H9 (cell line): ENCODE measurements around the gene LRRC40. TPM values are rescaled to one million over a fixed set of nuclear protein-coding genes. Genes with fewer than 3 reads are reported as not detected.

Source experiments
- DNase-seq: peaks from one replicate; pipeline ENCODE4 v3.0.0-alpha.2; 2017
- H2AFZ ChIP-seq: one replicate; pipeline ENCODE4 v1.6.1; 2013; ENCODE audit warnings: mild to moderate bottlenecking, low read length, control low read depth, moderate library complexity
- H2AK5ac ChIP-seq: 2 replicates; pipeline ENCODE4 v1.6.1; 2013; ENCODE audit warnings: low read length, control low read depth, mixed read lengths; ENCODE audit not compliant: insufficient read length
- H2BK120ac ChIP-seq: one replicate; pipeline ENCODE4 v1.6.1; 2013; ENCODE audit warnings: low read depth, mild to moderate bottlenecking, low read length, control low read depth, inconsistent platforms; ENCODE audit not compliant: poor library complexity, severe bottlenecking
- H2BK12ac ChIP-seq: 2 replicates; pipeline ENCODE4 v1.6.1; 2013; ENCODE audit warnings: low read length, control low read depth, mixed read lengths, low read depth; ENCODE audit not compliant: insufficient read length
- H2BK15ac ChIP-seq: 2 replicates; pipeline ENCODE4 v1.6.1; 2013; ENCODE audit warnings: low read depth, low read length, control low read depth
- H2BK20ac ChIP-seq: one replicate; pipeline ENCODE4 v1.6.1; 2013; ENCODE audit warnings: low read depth, mild to moderate bottlenecking, low read length, control low read depth, inconsistent platforms; ENCODE audit not compliant: poor library complexity, severe bottlenecking
- H2BK5ac ChIP-seq: 2 replicates; pipeline ENCODE4 v1.6.1; 2013; ENCODE audit warnings: low read length, control low read depth, mixed read lengths; ENCODE audit not compliant: insufficient read length
- H3K14ac ChIP-seq: 2 replicates; pipeline ENCODE4 v1.6.1; 2013; ENCODE audit warnings: low read length, control low read depth; ENCODE audit not compliant: insufficient read depth
- H3K18ac ChIP-seq: 2 replicates; pipeline ENCODE4 v1.6.1; 2013; ENCODE audit warnings: low read depth, mild to moderate bottlenecking, mixed read lengths, low read length, control low read depth; ENCODE audit not compliant: insufficient read length
- H3K23ac ChIP-seq: 2 replicates; pipeline ENCODE4 v1.6.1; 2013; ENCODE audit warnings: low read length, control low read depth, mixed read lengths, low read depth; ENCODE audit not compliant: insufficient read length
- H3K23me2 ChIP-seq: 2 replicates; pipeline ENCODE4 v1.6.1; 2013; ENCODE audit warnings: low read depth, mild to moderate bottlenecking, mixed read lengths, low read length, control low read depth; ENCODE audit not compliant: insufficient read length, poor library complexity, severe bottlenecking
- H3K27ac ChIP-seq: 2 replicates; pipeline ENCODE4 v1.5.1; 2013; ENCODE audit warnings: low read length, control low read depth, mixed read lengths, low read depth; ENCODE audit not compliant: insufficient read length
- H3K27me3 ChIP-seq: 2 replicates; pipeline ENCODE4 v1.6.1; 2013; ENCODE audit warnings: low read length, control low read depth, inconsistent platforms; ENCODE audit not compliant: insufficient read depth
- H3K4ac ChIP-seq: 2 replicates; pipeline ENCODE4 v1.6.1; 2013; ENCODE audit warnings: low read depth, mild to moderate bottlenecking, control low read depth, inconsistent platforms, low read length, moderate library complexity
- H3K4me1 ChIP-seq: 2 replicates; pipeline ENCODE4 v1.6.1; 2013; ENCODE audit warnings: low read length, control low read depth, inconsistent platforms; ENCODE audit not compliant: insufficient read depth
- H3K4me2 ChIP-seq: 2 replicates; pipeline ENCODE4 v1.6.1; 2013; ENCODE audit warnings: low read length, control low read depth, mixed read lengths; ENCODE audit not compliant: insufficient read length, insufficient read depth
- H3K56ac ChIP-seq: 2 replicates; pipeline ENCODE4 v1.6.1; 2013; ENCODE audit warnings: low read depth, mild to moderate bottlenecking, mixed read lengths, low read length, control low read depth; ENCODE audit not compliant: insufficient read length
- H3K79me1 ChIP-seq: 2 replicates; pipeline ENCODE4 v1.6.1; 2013; ENCODE audit warnings: low read depth, mild to moderate bottlenecking, moderate library complexity, low read length, control low read depth, inconsistent platforms; ENCODE audit not compliant: insufficient read depth, poor library complexity, severe bottlenecking
- H3K79me2 ChIP-seq: 2 replicates; pipeline ENCODE4 v1.6.1; 2013; ENCODE audit warnings: low read length, control low read depth, inconsistent platforms; ENCODE audit not compliant: insufficient read depth
- H3K9ac ChIP-seq: 2 replicates; pipeline ENCODE4 v1.6.1; 2013; ENCODE audit warnings: low read length, control low read depth, mixed read lengths; ENCODE audit not compliant: insufficient read length; ENCODE audit errors: extremely low read depth
- H3K9me3 ChIP-seq: one replicate; pipeline ENCODE4 v1.6.1; 2013; ENCODE audit warnings: low read depth, low read length, inconsistent platforms; ENCODE audit not compliant: control insufficient read depth
- H3T11ph ChIP-seq: one replicate; pipeline ENCODE4 v1.6.1; 2013; ENCODE audit warnings: mild to moderate bottlenecking, low read length, control low read depth, inconsistent platforms
- H4K20me1 ChIP-seq: one replicate; pipeline ENCODE4 v1.6.1; 2013; ENCODE audit not compliant: control insufficient read depth, insufficient read length, insufficient read depth
- H4K5ac ChIP-seq: 2 replicates; pipeline ENCODE4 v1.6.1; 2013; ENCODE audit warnings: low read depth, mild to moderate bottlenecking, mixed read lengths, low read length, control low read depth; ENCODE audit not compliant: insufficient read length
- H4K8ac ChIP-seq: replicated peaks from 2 replicates; pipeline ENCODE4 v1.6.1; 2013; ENCODE audit warnings: low read length, control low read depth, mixed read lengths, low read depth; ENCODE audit not compliant: insufficient read length
- H4K91ac ChIP-seq: 2 replicates; pipeline ENCODE4 v1.6.1; 2013; ENCODE audit warnings: low read depth, mild to moderate bottlenecking, moderate library complexity, mixed read lengths, low read length, control low read depth; ENCODE audit not compliant: insufficient read length
- H3K27ac Mint-ChIP-seq, 3 experiments: 2 replicates in 2 of 3; 3 replicates in 1 of 3; pipeline ENCODE4 v1.8.0; 2020 to 2021; ENCODE audit warnings: mixed read lengths in 3 of 3, mild to moderate bottlenecking in 1 of 3, moderate library complexity in 1 of 3
- H3K27me3 Mint-ChIP-seq: 2 replicates; pipeline ENCODE4 v1.8.0; 2021; ENCODE audit warnings: low read depth, mild to moderate bottlenecking, moderate library complexity, mixed read lengths
- H3K36me3 Mint-ChIP-seq, 3 experiments: 2 replicates in 2 of 3; 3 replicates in 1 of 3; pipeline ENCODE4 v1.8.0; 2020 to 2021; ENCODE audit warnings: low read depth in 3 of 3, mixed read lengths in 3 of 3; ENCODE audit not compliant: insufficient read depth in 1 of 3
- H3K4me1 Mint-ChIP-seq, 2 experiments: 2 replicates each; pipeline ENCODE4 v1.8.0; 2020; ENCODE audit warnings: mixed read lengths in 2 of 2
- H3K4me3 Mint-ChIP-seq, 2 experiments: 2 replicates in 1 of 2; 3 replicates in 1 of 2; pipeline ENCODE4 v1.8.0; 2020 to 2021; ENCODE audit warnings: mild to moderate bottlenecking in 2 of 2, mixed read lengths in 2 of 2, moderate library complexity in 1 of 2
- H3K9me3 Mint-ChIP-seq, 2 experiments: 2 replicates in 1 of 2; 3 replicates in 1 of 2; pipeline ENCODE4 v1.8.0; 2020; ENCODE audit warnings: mild to moderate bottlenecking in 2 of 2, mixed read lengths in 2 of 2, moderate library complexity in 1 of 2
- CTCF ChIP-seq: fragments of 200-600 bp; sonication (generic); conservative IDR thresholded peaks from 3 replicates; pipeline ENCODE4 v1.8.0; 2021; ENCODE audit warnings: antibody characterized with exemption, mild to moderate bottlenecking
- whole genome bisulfite sequencing: extraction: QIAGEN DNeasy Blood & Tissue Kit; methylation state at CpG from one replicate; pipeline ENCODE4 v1.1.7; 2013; ENCODE audit warnings: missing lambda C conversion rate, low lambda C conversion rate, mixed read lengths; ENCODE audit not compliant: insufficient read length; ENCODE audit errors: extremely low coverage; 5-methylcytosine and 5-hydroxymethylcytosine counted together
- total RNA-seq: library from RNA; stranded (reverse); gene quantifications from 2 replicates; pipeline ENCODE4 v1.2.1, GENCODE V29; 2021

Gene LRRC40
- total RNA-seq, 1 experiment from 2014 or later, result 27.6 TPM

GRCh38 chr1:70115315-70115714 is 90.1 kb downstream of the LRRC40 start:
- no peak overlapping the region for H3K4me2 ChIP-seq
- whole genome bisulfite sequencing, result no CpG with 5 or more reads among the region's 3 CpGs
- no peak overlapping the region for H2AK5ac ChIP-seq
- H3K9me3 ChIP-seq, result no peaks in the 10 kb centered on the region
- H3K9ac ChIP-seq, result no peak overlapping the region
- no peak overlapping the region for H3K56ac ChIP-seq
- no peak overlapping the region for H2BK20ac ChIP-seq
- no peak overlapping the region for H3K23ac ChIP-seq
- no peak overlapping the region for H2AFZ ChIP-seq
- no peaks in the 10 kb centered on the region for H3K27me3 ChIP-seq
- Mint-ChIP-seq H3K9me3 (no peaks in the 10 kb centered on the region), H3K36me3 (no peaks in the 10 kb centered on the region), H3K27ac (no peak overlapping the region), H3K27me3 (no peaks in the 10 kb centered on the region), H3K4me3 (no peak overlapping the region), H3K4me1 (no peaks in the 10 kb centered on the region)
- H2BK15ac ChIP-seq, result no peak overlapping the region
- no peak overlapping the region for H3K18ac ChIP-seq
- no peak overlapping the region for H3T11ph ChIP-seq
- no peak overlapping the region for H2BK120ac ChIP-seq
- no peak overlapping the region for H2BK12ac ChIP-seq
- no peaks in the 10 kb centered on the region for H3K4me1 ChIP-seq
- no peak overlapping the region for H4K8ac ChIP-seq
- H3K79me2 ChIP-seq, result no peaks in the 10 kb centered on the region
- TF ChIP-seq CTCF, result no peak
- no peak for DNase-seq
- H4K20me1 ChIP-seq, result no peaks in the 10 kb centered on the region
- H3K14ac ChIP-seq, result no peak overlapping the region
- no peak overlapping the region for H3K4ac ChIP-seq
- H4K91ac ChIP-seq, result no peak overlapping the region
- no peak overlapping the region for H4K5ac ChIP-seq
- no peak overlapping the region for H2BK5ac ChIP-seq
- H3K79me1 ChIP-seq, result no peaks in the 10 kb centered on the region
- H3K23me2 ChIP-seq, result no peaks in the 10 kb centered on the region
- no peak overlapping the region for H3K27ac ChIP-seq
